Sigmoid colon (tissue), 7 donors: ENCODE data around the gene TTC3. TPM values are rescaled to one million over a fixed set of nuclear protein-coding genes. Genes with fewer than 3 reads are reported as not detected.

Experiments used
- DNase-seq: peaks from one replicate; pipeline ENCODE4 v3.0.0-alpha.2; 2019
- H3K27ac ChIP-seq, 4 donors: fragments of 200-600 bp; sonication (generic); one replicate each; pipeline ENCODE4 v1.5.1; 2016 to 2019; ENCODE audit warnings: mild to moderate bottlenecking in 1 of 4
- H3K27me3 ChIP-seq, 3 donors: fragments of 200-600 bp; sonication (generic); one replicate each; pipeline ENCODE4 v1.5.1; 2019; ENCODE audit warnings: mild to moderate bottlenecking in 1 of 3
- H3K36me3 ChIP-seq, 4 donors: fragments of 200-600 bp; sonication (generic); one replicate each; pipeline ENCODE4 v1.5.1; 2016 to 2019
- H3K4me1 ChIP-seq, 4 donors: fragments of 200-600 bp; sonication (generic); one replicate each; pipeline ENCODE4 v1.5.1; 2017 to 2019
- H3K4me3 ChIP-seq, 4 donors: fragments of 200-600 bp; sonication (generic); one replicate each; pipeline ENCODE4 v1.5.1; 2017 to 2019; ENCODE audit warnings: mild to moderate bottlenecking in 2 of 4, moderate library complexity in 1 of 4
- H3K9me3 ChIP-seq, 4 donors: fragments of 200-600 bp in 3 of 4; sonication (generic) in 3 of 4; one replicate each; pipeline versions ENCODE4 v1.5.1 to v1.6.1; 2013 to 2019
- CTCF ChIP-seq, 4 experiments: fragments of 450-650 bp in 3 of 4; fragments of 200-600 bp in 1 of 4; IDR thresholded peaks; one replicate each; pipeline ENCODE4 v1.5.1; 2016 to 2019; ENCODE audit warnings: antibody characterized with exemption in 4 of 4, mild to moderate bottlenecking in 3 of 4, moderate library complexity in 2 of 4
- EP300 ChIP-seq, 4 donors: sonication (generic); formaldehyde crosslinking; IDR thresholded peaks; one replicate each; pipeline ENCODE4 v1.6.1; 2017; ENCODE audit warnings: antibody characterized with exemption in 4 of 4
- POLR2A ChIP-seq, 2 donors: fragments of 450-650 bp; IDR thresholded peaks; one replicate each; pipeline ENCODE4 v1.6.1; 2016; ENCODE audit warnings: antibody characterized with exemption in 2 of 2, mild to moderate bottlenecking in 2 of 2, moderate library complexity in 2 of 2
- POLR2AphosphoS5 ChIP-seq, 4 donors: sonication (generic); formaldehyde crosslinking; IDR thresholded peaks; one replicate each; pipeline ENCODE4 v1.6.1; 2017; ENCODE audit warnings: antibody characterized with exemption in 4 of 4
- WGBS, 2 donors: extraction: QIAGEN DNeasy Blood & Tissue Kit; methylation state at CpG; one replicate each; pipeline ENCODE4 v1.1.7; 2013; 5-methylcytosine and 5-hydroxymethylcytosine counted together
- intact Hi-C: fragments of 100-400 bp; cut with DNase I; formaldehyde crosslinking; loops from one replicate; pipeline ENCODE4 v1.15.1; 2023
- polyA plus RNA-seq, 3 donors: library from polyadenylated mRNA; stranded (reverse); fragments of 200-250 nt; gene quantifications; one replicate each; pipeline ENCODE4 v1.2.3, GENCODE V29; 2013
- total RNA-seq, 4 donors: library from RNA; depleted of rRNA; stranded (reverse); fragments of >200 nt; gene quantifications; one replicate each; pipeline ENCODE4 v1.1.0, GENCODE V29; 2016
- donor health status: healthy with polysubstance abuse.
- donor health status: Bipolar disorder and iron deficiency.
- donor health status: healthy.

TTC3 gene
- total and polyA plus RNA-seq, 7 donors = 22.2 to 151 (median 108) TPM

- no peaks in the 10 kb centered on the region for H3K9me3 ChIP-seq
- H3K27ac ChIP-seq = no peak overlapping the region
- H3K4me3 ChIP-seq = no peak overlapping the region
- no peaks in the 10 kb centered on the region for H3K4me1 ChIP-seq
- TF ChIP-seq EP300 (IDR thresholded peaks at IDR 0.05) (no peak), CTCF (IDR thresholded peaks at IDR 0.05) (no peak), POLR2A (IDR thresholded peaks at IDR 0.05) (no peak), POLR2AphosphoS5 (IDR thresholded peaks at IDR 0.05) (no peak)
- intact Hi-C loops = no loop called here
- no peaks in the 10 kb centered on the region for H3K27me3 ChIP-seq
- H3K36me3 ChIP-seq = peaks cover 0 to 42% (median 8%) of the 10 kb centered on the region in 4 donors
- 84 to 95% methylated on average over 8 of the region's 8 CpGs for WGBS, 2 donors
- no peak for DNase-seq
These were observed 167.9 kb downstream of the TTC3 start for GRCh38 chr21:37240978-37241377.

- Histone ChIP-seq H3K4me1 (no peaks in the 10 kb centered on the region), H3K4me3 (no peak overlapping the region), H3K27me3 (no peaks in the 10 kb centered on the region), H3K9me3 (no peaks in the 10 kb centered on the region), H3K36me3 (peaks cover 0 to 37% (median 8%) of the 10 kb centered on the region in 4 donors), H3K27ac (no peak overlapping the region)
- no peak for DNase-seq
- intact Hi-C loops = no loop called here
- TF ChIP-seq EP300 (IDR thresholded peaks at IDR 0.05) = no peak
- no peak for TF ChIP-seq POLR2A (IDR thresholded peaks at IDR 0.05)
- WGBS, 2 donors = 80 to 94% methylated on average over 7 of the region's 7 CpGs
These were observed 168.4 kb downstream of the TTC3 start for GRCh38 chr21:37241426-37241825.

- no peak overlapping the region for H3K27ac ChIP-seq
- H3K36me3 ChIP-seq = peaks cover 0 to 12% (median 4%) of the 10 kb centered on the region in 4 donors
- DNase-seq = no peak
- H3K4me1 ChIP-seq = no peaks in the 10 kb centered on the region
- no peaks in the 10 kb centered on the region for H3K9me3 ChIP-seq
- WGBS, 2 donors = 96 to 98% methylated on average over 6 of the region's 6 CpGs
- H3K4me3 ChIP-seq = no peak overlapping the region
- TF ChIP-seq POLR2AphosphoS5 (IDR thresholded peaks at IDR 0.05) = no peak
- TF ChIP-seq POLR2A (IDR thresholded peaks at IDR 0.05) = no peak
- no peak for TF ChIP-seq CTCF (IDR thresholded peaks at IDR 0.05)
- TF ChIP-seq EP300 (IDR thresholded peaks at IDR 0.05) = no peak
- intact Hi-C loops = no loop called here
- no peaks in the 10 kb centered on the region for H3K27me3 ChIP-seq
These were observed 170.9 kb downstream of the TTC3 start for GRCh38 chr21:37243961-37244360.

GRCh38 chr21:37244501-37245095 is 171.5 kb downstream of the TTC3 start:
- no peak overlapping the region for H3K27ac ChIP-seq
- H3K36me3 ChIP-seq = peaks cover 0 to 7% (median 4%) of the 10 kb centered on the region in 4 donors
- no peak overlapping the region for H3K4me3 ChIP-seq
- TF ChIP-seq CTCF (IDR thresholded peaks at IDR 0.05) (no peak), POLR2A (IDR thresholded peaks at IDR 0.05) (no peak), POLR2AphosphoS5 (IDR thresholded peaks at IDR 0.05) (no peak), EP300 (IDR thresholded peaks at IDR 0.05) (no peak)
- no peaks in the 10 kb centered on the region for H3K27me3 ChIP-seq
- 64 to 83% methylated on average over 12 of the region's 12 CpGs for WGBS, 2 donors
- intact Hi-C loops = no loop called here
- no peak for DNase-seq
- no peaks in the 10 kb centered on the region for H3K4me1 ChIP-seq
- no peaks in the 10 kb centered on the region for H3K9me3 ChIP-seq

GRCh38 chr21:37245151-37245550 is 172.1 kb downstream of the TTC3 start:
- Histone ChIP-seq H3K4me1 (peaks cover 0 to 5% (median 0%) of the 10 kb centered on the region in 4 donors), H3K4me3 (no peak overlapping the region), H3K27me3 (no peaks in the 10 kb centered on the region), H3K36me3 (peaks cover 0 to 4% (median under 1%) of the 10 kb centered on the region in 4 donors), H3K27ac (no peak overlapping the region), H3K9me3 (no peaks in the 10 kb centered on the region)
- no peak for DNase-seq
- WGBS, 2 donors = 90 to 93% methylated on average over 8 of the region's 8 CpGs
- intact Hi-C loops = no loop called here
- TF ChIP-seq POLR2A (IDR thresholded peaks at IDR 0.05) = no peak
- no peak for TF ChIP-seq EP300 (IDR thresholded peaks at IDR 0.05)
- TF ChIP-seq POLR2AphosphoS5 (IDR thresholded peaks at IDR 0.05) = no peak
- TF ChIP-seq CTCF (IDR thresholded peaks at IDR 0.05) = no peak
